GM18873 (cell line): ENCODE measurements around the gene GTF3C1.

Source experiments
- ATAC-seq: cut with Tn5 transposase; IDR thresholded peaks from one replicate; pipeline ENCODE4 v1.9.1; 2021; ENCODE audit warnings: mild to moderate bottlenecking, moderate library complexity, moderate number of reproducible peaks; ENCODE audit not compliant: unreplicated experiment, low FRiP score

The GTF3C1 gene, protein sequence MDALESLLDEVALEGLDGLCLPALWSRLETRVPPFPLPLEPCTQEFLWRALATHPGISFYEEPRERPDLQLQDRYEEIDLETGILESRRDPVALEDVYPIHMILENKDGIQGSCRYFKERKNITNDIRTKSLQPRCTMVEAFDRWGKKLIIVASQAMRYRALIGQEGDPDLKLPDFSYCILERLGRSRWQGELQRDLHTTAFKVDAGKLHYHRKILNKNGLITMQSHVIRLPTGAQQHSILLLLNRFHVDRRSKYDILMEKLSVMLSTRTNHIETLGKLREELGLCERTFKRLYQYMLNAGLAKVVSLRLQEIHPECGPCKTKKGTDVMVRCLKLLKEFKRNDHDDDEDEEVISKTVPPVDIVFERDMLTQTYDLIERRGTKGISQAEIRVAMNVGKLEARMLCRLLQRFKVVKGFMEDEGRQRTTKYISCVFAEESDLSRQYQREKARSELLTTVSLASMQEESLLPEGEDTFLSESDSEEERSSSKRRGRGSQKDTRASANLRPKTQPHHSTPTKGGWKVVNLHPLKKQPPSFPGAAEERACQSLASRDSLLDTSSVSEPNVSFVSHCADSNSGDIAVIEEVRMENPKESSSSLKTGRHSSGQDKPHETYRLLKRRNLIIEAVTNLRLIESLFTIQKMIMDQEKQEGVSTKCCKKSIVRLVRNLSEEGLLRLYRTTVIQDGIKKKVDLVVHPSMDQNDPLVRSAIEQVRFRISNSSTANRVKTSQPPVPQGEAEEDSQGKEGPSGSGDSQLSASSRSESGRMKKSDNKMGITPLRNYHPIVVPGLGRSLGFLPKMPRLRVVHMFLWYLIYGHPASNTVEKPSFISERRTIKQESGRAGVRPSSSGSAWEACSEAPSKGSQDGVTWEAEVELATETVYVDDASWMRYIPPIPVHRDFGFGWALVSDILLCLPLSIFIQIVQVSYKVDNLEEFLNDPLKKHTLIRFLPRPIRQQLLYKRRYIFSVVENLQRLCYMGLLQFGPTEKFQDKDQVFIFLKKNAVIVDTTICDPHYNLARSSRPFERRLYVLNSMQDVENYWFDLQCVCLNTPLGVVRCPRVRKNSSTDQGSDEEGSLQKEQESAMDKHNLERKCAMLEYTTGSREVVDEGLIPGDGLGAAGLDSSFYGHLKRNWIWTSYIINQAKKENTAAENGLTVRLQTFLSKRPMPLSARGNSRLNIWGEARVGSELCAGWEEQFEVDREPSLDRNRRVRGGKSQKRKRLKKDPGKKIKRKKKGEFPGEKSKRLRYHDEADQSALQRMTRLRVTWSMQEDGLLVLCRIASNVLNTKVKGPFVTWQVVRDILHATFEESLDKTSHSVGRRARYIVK (N-terminal part only)

DNA sequence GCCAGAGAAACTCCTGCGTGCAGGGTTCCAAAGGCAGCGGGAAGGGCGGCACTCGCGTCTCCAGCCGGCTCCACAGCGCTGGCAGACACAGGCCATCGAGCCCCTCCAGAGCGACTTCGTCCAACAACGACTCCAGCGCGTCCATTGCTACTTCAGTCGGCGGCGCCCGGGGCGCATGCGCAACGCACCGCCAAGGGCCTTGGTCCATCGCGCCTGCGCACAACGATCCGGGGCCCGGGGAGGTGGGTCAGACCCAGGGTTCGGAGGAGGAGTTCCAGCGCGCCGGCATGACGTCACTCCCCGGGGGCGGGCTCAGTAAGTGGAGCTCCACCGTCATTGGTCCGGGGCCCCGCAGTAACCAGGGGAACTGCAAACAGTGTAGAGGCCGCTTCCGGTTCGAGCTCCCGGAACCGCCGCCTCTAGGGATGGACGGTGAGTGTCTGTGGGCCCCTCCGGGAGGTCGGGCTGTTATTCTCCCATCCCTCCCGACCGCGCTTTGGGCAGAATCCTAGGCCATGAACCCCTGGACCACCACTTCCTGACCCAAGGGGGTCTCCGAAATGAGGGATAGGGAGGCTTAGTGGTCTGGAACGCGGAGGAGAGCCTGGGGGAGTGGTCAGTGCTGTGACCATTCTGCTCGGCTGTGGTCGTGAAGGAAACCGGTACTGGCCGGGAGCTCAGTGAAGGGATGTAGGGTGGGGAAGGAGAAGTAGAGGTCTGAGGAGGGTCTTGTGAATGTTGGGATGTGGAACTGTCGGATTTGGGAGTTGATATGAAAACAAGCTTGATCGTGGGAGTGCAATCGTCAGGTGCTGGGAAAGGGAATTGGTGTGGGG is at the start of gene GTF3C1, which contains the start of gene KATNIP:
GTF3C1 (minus strand) TSS at position 168 of the 836 bp plus-strand sequence; CDS start at position 145, 23 bp downstream.
KATNIP (plus strand) TSS at position 399 of the 836 bp plus-strand sequence; CDS start at position 426, 27 bp downstream.
- ATAC-seq, result peak; percentile 94

DNA sequence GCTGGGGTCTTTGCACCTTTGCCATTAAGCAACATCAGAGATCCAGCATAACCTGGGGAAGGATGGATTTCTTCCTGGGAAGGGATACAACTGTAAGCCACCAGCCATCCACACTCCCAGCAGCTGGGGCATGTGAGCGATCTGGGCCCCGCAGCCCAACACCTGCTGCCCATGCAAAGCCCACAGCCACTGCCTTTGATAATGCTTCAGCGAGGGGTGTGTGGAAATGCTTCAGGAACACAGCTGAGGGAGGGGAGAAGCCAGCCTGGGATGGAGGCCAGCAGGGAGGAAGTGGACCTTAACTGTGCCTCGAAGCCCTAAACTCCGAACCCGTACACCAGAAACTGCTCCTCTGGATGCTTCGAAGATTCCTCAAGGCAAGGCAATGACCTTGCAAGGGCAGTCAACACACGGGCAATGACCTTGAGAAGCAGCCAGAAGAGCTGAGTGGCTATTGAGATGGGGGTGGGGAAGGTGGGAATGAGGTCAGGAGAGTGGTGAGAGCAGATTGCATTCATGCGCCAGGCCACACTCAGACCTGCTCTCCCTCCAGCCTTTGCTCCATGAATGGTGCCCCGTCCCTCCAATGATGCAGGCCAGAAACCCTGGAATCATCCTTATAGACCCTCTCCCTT is 49.3 kb upstream of the GTF3C1 start:
- no peak for ATAC-seq

DNA sequence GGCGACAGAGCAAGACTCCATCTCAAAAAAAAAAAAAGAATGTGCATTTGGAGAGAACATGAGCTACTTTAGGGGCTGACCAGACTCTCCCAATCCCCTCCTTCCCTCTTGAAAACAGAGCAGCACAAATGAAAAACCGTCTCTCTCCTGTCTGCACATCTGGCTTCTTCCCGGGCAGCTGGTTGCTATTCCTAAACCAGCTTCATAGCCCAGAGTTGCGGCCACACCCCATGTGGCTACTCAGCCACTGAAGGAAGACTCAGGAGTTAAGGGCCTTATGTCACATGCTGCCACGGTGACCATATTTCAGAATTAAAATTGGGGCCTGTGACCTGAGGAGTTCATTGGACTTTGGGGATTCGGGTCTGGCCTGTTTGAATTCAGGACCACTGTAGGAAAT is 48.5 kb upstream of the GTF3C1 start:
- no peak for ATAC-seq

DNA sequence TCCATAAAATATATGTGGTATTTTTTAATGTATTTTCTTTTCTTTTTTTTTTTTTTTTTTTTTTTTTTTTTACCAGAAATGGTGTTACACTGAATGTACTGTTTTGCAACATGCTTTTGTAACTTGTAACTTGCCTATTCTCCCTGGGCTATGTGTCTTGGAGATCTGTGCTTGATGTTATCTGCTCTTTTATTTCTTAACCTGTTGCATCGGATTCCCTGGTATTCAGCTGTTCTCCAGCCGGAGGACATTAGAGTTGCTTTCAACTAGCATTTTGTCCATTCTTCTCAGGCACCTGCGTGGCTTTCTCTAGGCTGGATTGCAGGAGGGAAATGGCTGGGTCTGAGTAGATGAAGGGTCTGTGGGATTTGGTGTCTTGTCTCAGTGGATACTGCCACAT is 47.6 kb upstream of the GTF3C1 start:
- ATAC-seq, result no peak

DNA sequence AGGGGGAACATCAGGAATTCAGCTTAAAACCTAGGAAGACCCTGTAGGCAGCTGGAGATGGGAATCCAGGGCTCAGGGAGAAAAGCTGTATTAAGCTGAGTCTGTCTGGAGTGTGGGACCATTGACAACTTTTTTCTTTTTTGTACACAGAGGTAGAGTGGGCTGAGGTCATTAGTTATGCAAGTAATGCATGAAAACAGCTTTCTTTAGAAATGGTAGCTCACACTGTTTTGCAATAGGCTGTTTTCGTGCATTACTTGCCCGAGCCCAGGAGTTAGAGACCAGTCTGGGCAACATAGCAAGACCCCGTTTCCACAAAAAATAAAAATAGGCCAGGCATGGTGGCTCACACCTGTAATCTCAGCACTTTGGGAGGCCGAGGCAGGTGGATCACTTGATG is 46.7 kb upstream of the GTF3C1 start:
- no peak for ATAC-seq

DNA sequence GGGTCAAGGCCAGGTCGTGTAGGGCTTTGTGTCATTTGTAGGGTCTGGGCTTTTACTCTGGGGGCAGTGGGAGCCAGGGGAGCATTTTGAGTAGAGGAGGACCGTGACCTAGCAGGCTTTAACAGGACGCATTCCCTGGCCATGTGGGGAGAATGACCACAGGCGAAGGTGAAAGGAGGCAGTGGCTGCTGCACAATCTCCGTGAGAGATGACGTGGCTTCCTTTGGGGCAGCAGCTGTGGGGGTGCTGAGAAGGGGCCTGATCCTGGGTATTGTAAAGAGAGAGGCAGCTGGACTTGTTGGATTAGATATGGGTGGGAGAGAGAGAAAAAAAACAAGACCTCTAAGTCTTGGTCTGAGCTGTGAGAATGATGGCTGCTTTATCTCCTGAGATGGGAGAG is 46.3 kb upstream of the GTF3C1 start:
- ATAC-seq, result no peak

DNA sequence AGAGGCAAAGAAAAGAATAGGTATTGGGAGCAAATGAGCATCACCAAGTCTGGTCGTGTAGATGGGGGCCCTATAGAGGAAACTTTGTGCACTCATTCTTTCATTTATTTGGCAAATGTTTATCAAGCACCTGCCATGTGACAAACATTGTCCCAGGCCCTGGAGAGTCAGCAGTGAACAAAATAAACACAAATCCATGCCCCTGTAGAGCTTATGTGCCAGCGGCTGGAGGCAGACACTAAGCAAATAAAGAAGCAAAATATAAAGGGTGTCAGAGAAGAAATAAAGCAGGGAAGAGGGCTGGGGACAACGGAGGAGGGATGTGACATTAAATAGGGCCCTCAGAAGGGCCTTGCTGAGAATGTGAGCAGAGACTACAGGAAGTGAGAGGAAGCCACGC is 45.8 kb upstream of the GTF3C1 start:
- ATAC-seq, result no peak

DNA sequence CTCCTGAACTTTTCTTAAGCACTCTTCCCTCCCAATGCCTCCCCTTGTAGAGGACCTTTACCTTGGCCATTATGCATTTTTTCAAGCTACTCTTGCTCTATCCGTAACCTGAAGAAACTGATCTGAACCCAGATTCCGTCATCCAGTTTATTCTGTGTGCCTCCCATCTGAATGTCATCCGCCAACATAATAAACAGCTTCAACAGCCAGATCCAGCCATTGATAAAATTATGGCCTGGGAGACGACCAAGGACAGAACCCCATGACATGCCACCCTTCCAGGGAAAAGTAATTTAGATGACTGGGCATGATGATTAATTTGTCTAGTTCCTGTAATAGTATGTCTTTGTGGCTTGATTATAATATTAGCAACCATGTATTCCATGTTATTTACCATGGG is 42.1 kb upstream of the GTF3C1 start:
- no peak for ATAC-seq

DNA sequence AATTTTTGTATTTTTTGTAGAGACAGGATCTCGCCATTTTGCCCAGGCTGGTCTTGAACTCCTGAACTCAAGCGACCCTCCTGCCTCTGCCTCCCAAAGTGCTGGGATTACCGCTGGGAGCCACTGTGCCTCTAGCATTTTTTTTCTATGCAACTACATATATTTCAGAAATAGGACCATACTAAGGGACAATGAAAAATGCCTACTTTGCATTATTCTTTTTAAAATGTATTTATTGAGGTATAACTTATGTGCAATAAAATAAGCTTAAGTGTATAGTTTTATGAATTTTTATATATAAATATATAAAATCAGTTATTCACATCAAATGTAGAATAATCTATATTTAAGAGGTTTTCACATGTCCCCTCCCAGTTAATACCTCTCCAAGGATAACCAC is 38.3 kb upstream of the GTF3C1 start:
- ATAC-seq, result no peak

DNA sequence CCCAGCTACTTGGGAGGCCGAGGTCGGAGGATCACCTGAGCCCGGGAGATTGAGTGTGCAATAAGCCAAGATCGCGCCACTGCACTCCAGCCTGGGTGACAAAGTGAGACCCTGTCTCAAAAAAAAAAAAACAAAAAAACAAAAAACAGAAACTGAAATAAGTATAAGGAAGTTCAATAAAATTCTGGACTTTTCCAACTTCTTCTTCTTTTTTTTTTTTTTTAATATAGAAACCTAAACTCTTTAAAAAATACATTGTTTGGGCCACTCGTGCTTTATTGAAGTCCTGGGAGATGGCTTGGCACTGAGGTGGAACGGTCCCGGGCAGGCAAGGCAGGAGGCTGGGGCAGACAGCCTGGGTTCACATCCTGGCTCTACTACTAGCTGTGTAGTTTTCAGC is 37.0 kb upstream of the GTF3C1 start:
- no peak for ATAC-seq

DNA sequence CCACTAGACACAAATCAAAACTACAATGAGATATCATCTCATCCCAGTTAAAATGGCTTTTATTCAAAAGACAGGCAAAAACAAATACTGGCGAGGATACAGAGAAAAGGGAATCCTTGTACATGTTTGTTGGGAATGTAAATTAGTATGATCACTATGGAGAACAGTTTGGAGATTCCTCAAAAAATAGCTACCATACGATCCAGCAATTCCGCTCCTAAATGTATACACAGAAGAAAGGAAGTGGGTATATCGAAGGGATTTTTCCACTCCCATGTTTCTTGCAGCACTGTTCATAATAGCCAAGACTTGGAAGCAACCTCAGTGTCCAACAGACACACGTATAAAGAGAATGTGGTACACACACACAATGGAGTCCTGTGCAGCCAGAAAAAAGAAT is 35.5 kb upstream of the GTF3C1 start:
- no peak for ATAC-seq

DNA sequence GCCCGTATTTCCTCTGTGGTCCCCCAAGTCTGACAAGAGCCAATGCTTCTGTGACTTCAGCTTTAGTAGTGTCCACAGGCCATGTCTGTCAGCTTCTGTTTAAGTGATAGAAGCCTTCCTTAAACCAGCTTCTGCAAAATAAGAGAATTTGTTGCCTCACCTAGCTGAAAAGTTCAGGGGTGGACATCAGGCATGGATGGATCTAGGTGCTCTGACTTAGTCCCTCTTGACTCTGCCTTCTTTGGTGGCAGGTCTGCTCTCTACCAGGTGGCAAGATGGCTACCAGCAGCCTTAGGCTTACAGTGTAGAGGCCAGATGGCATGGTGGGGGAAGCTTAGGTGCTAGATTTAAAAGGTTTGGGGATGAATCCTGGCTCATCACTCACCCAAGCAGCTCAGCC is 33.9 kb upstream of the GTF3C1 start:
- no peak for ATAC-seq

DNA sequence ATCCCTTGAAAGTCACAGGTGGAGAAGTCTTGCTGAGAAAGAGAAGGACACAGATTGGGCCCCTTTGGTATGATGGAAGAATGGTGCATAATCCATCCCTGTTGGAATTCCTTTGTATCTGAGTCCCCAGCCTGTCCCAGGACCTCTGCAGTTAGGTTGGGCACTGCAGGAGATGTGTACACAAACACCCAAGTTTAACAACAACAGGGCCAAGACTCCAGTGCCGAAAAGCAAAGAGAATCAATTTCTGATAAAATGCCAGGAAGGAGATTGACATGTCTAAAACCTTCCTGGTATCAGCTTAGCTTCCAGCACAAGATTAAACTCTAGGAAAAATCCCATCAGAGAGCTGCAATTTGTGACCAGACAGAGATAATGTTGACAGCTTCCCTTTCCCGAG is 33.2 kb upstream of the GTF3C1 start:
- ATAC-seq, result no peak

DNA sequence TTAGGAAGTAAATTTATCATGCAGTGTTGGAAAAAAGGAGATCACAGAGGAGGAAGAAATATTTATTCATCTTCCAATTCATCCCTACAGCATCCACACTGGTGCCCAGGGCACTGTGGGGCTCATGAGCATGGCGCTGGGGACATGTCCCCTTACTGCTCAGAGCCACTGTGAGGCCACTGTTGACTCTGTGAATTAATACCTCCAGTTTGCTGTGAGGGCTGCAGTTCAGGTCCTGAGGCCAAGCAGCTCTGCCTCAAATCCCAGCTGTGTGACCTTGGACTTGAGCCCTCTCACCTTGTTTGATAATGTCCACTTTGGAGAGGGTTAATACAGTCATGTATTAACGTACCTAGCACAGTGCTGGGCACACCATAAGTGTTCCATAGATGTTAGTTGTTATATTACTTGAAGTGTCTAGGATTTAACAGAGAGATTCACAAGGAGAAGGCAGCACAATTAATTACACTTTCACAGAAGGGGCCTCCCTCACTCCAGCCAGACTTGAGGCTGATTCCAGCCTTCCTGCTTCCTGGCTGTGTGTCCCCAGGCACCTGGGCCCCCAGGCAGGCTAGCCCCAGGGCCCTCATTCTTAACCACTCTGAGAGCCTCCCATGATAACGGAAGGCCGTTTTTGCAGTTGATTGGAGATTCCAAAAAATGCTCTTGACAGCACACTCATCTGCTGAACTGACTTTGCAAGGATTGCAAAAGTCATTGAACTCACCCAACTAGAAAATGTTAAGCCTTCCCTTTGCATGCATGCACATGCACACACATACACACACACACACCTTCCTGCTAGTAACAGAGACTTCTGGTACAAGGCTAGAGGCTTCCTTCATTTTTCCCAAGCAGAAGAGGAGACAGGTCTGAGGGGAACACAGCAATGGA is 29.6 kb upstream of the GTF3C1 start:
- ATAC-seq, result no peak

DNA sequence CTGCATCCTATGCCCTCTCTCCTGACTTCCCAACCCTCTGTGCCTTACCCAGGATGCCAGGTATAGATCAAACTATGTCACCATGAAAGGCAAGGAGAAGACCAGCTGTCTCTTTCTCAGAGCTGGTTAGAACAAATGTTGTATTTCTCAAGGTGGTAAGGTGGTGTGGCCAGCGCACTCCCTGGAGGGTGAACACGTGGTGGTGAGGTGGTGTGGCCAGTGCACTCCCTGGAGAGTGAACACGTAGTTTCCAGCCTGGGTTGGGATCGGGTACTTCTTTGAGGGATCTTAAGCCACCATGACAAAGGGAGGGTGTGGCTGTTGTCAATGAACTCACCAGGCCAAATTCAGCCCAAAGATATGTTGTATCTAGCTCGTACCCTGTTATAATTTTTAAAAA is 27.0 kb upstream of the GTF3C1 start:
- ATAC-seq, result no peak

DNA sequence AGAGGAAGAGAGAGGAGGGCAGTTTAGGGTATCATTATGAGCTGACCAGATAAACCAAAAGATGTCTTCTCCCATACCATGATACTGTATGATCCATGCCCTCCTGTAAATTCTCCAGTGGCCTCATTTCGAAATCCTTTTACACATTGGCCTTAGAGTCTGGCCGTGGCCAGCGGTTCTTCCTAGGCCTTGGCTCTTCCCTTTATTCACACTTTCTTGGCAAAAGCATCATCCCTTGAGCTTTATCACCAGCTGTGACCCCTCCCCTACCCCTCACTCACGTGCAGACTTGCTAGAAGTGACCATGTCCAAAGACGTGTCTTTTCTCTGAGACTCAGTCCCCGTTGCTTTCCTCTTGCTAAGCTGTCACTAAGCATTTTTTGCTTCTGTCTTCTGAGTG is 23.0 kb upstream of the GTF3C1 start:
- ATAC-seq, result no peak

DNA sequence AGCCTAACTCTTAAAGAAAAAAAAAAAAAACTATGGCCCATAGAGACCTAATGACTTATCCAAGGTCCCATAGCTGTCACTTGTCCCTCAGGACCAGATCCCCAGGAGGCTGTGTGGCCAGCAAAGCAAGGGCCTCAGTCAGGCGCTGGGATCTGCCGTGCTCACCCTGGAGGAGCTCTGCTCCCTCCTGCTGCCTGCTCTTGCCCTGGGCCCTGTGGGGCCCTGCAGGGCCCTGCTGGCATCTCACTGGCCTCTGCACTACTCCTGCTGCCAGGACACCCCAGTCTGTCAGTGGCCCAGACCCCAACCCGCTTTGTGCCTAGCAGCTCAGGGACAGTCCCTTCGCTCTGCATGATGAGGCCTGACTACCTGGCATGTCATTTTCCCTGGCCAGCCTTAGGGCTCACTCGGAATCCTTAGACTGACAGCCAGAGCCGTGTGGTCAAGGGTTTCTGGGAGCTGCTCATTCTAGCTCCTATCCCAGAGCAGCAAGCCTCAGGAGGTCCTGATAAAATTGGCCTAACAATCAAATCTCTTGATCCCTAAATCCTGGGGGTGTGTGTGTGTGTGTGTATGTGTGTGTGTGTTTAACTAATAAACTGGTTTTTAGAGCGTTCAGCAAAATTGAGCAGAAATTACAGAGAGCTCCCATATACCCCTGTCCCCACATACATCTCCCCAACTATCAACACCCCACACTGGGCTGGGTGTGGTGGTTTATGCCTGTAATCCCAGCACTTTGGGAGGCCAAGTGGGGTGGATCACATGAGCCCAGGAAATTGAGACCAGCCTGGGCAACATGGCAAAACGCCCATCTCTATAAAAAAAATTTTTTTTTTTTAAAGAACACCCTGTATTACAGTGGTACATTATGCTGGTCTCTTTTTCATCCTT is 22.0 kb upstream of the GTF3C1 start:
- ATAC-seq, result no peak
